ENCODE data around the gene TBPL1.
"Not testable (repeated sequence)": the region's sequence is repeated elsewhere in the genome, so short reads cannot be mapped to it uniquely, and the experiment has no call there.

TBPL1 gene

DNA sequence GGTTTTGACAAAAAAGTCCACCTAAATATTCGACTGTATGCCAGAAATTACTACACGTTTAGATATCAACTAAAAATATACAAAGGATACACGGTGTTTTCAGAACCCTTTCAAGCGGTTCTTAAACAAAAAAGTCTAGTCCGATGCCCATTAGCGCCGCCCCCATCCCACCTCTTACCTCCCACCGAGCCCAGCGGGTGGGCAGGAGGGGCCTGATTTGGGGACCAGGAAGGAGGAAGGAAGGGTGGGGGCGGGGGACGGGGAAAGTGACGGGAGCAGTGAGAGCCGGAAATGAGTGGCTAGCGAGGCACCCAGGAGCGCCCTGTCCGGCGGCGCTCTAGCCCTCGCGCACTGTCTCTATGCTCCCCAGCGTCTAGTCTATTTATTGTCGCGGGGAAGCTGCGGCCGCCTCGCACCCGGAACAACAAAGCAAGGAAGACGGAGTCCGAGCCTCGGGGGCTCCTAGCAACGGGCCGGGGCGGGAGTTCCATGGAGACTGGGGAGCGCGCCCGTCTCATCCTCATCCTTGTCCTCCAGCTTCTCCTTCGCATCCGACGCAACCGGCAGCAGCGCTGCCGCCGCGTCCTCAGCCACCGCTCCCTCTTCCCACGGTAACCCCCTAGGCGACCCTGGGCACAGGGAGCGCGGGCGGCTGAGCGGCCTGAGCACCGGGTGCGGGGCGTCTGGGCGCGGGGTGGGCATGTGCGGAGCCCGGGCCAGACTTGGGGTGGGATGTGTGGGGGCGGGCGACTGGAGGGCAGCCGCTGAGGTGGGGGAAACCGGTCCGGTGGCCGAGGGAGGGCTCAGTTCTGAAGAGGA, at the start of gene TBPL1:
Gene TBPL1 (plus strand): TSS at position 410 of the 819 bp plus-strand sequence. CDS start 26,902 bp downstream, outside the sequence.
- DNase-seq: peak; percentile 93 to 94

- no peak for DNase-seq
These were observed 49.2 kb upstream of the TBPL1 start for GRCh38 chr6:133903855-133904254.

- no peak for DNase-seq
These were observed 47.0 kb upstream of the TBPL1 start for GRCh38 chr6:133906050-133906449.

- DNase-seq: peak; percentile 54 to 62
These were observed 36.3 kb upstream of the TBPL1 start for GRCh38 chr6:133916650-133917151.

GRCh38 chr6:133917781-133918180, 35.2 kb upstream of the TBPL1 start:
- no peak for DNase-seq

DNA sequence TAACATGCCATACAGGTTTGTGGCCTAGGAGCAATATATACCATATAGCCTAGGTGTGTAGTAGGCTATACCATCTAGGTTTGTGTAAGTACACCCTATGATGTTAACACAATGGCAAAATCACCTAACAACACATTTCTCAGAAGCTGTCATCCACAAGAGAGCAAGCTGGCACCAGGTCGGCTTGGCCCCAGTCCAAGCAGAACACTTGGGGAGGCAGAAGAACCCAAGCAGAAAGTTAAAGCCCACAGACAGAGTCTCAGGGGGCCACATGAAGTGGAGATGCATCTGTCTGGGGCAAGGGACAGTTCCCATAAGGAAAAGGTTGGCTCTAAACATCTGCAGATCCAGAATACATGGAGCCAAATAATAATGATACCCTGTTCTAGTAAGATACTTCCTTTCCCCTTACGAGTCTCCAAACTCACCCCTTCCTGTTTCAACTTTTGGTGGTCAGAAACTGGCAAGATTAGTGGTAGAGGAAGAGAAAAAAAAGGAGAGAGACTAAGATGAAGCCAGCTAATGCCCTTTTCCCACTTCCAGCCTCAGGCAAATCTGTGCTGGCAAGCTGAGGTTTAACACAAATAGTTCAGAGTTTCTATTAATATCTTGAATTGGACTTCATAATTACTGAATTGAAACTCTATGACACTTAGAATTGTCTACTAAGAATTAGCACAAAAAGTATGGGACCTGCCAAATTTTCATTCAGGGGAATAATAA, 34.7 kb upstream of the TBPL1 start:
- no peak for DNase-seq

DNA sequence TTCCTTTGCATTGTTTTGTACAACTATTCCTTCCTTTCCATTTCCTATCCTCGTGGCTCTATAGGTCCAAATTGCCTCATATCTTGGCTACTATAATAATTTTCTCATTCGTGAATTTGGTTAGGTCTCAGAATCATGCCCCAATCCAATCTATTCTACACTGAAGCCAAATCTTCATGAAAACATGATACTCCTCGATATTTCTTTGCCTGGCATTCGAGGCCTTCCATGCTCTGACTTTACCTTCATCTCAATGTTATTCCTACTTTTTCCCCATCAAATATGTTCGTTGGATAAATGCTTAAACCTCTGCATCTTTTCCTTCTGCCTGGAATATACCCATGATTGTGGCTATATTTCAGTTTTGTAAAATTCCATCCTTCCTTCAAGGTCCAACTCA, 33.7 kb upstream of the TBPL1 start:
- DNase-seq: no peak

GRCh38 chr6:133921249-133921859, 31.7 kb upstream of the TBPL1 start:
- DNase-seq: peak; percentile 65 to 71

DNA sequence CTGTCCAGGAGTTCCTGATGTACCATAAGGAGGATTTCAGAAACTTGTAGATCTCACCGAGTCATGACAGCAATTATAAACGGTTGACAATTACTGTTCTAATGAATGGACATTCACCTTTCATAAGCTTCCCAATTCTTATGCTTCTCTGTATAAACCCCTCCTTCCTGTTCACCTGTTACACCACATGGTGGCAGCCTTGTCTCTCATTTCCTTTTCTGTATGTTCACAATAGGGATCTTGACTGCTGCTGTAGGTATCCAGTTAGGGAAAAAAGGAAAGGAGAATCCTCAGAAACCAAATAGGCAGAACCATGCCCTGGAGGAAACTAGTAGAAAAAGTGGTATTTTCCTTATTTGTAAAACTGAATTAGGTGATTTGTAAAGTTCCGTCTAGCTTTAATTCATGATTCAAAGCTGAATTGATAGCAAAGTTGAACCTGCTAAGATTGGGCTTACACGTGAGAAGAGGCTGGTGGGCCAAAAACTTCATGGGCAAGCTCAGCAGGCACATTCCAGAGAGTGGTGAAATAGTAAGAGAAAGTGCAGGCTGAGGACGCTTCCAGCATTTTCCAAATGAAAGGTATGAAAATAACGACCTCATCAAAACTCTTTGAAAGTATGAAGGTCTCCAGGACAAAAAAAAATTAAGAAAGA, 29.0 kb upstream of the TBPL1 start:
- peak; percentile 55 to 71 for DNase-seq

DNA sequence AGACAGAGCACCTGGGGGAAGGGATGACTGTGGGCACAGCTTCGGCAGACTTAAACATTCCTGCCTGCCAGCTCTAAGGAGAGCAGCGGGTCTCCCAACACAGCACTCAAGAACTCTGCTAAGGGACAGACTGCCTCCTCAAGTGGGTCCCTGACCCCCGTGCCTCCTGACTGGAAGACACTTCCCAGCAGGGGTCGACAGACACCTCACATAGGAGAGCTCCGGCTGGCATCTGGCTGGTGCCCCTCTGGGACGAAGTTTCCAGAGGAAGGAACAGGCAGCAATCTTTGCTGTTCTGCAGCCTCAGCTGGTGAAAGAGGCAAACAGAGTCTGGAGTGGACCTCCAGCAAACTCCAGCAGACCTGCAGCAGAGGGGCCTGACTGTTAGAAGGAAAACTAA, 21.8 kb upstream of the TBPL1 start:
- DNase-seq: not testable (repeated sequence)

DNA sequence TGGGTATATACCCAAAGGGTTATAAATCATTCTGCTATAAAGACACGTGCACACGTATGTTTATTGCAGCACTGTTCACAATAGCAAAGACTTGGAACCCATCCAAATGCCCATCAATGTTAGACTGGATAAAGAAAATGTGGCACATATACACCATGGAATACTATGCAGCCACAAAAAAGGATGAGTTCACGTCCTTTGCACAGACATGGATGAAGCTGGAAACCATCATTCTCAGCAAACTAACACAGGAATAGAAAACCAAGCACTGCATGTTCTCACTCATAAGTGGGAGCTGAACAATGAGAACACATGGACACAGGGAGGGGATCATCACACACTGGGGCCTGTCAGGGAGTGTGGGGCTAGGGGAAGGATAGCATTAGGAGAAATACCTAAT, 16.7 kb upstream of the TBPL1 start:
- not testable (repeated sequence) for DNase-seq

DNA sequence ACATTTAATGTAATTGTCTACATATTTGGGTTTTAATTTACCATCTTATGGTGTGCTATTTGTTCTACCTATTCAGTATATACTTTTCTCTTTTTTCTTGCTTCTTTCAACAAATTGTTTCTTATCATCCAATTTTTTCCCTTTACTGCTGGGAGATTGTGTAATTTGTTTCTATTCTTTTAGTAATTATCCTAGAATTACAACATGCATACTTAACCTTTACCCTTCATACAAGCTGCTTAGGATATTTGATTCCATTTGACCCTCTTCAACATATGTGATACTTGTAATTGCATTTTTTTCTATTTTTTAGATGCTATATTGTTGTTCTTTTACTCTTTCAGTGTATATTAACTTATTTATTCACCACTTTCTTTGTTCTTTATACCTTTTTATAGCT, 15.1 kb upstream of the TBPL1 start:
- no peak for DNase-seq

DNA sequence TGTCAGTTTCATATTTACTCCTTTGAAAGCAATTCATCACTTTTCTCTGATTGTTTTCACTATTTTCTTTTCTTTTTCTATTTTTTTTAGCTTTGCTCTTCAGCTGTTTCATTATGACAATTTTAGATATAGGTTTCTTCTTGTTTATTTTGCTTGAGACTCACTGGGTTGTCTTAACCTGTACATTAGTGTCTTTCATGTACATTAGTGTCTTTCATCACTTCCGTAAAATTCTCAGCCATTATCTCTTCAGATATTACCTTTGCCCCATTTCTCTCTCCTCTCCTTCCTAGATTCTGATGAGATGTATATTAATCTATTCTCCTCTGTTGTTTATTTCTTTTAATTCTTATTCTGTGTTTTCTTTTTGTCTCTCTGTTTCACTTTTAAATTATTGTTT, 14.5 kb upstream of the TBPL1 start:
- no peak for DNase-seq

DNA sequence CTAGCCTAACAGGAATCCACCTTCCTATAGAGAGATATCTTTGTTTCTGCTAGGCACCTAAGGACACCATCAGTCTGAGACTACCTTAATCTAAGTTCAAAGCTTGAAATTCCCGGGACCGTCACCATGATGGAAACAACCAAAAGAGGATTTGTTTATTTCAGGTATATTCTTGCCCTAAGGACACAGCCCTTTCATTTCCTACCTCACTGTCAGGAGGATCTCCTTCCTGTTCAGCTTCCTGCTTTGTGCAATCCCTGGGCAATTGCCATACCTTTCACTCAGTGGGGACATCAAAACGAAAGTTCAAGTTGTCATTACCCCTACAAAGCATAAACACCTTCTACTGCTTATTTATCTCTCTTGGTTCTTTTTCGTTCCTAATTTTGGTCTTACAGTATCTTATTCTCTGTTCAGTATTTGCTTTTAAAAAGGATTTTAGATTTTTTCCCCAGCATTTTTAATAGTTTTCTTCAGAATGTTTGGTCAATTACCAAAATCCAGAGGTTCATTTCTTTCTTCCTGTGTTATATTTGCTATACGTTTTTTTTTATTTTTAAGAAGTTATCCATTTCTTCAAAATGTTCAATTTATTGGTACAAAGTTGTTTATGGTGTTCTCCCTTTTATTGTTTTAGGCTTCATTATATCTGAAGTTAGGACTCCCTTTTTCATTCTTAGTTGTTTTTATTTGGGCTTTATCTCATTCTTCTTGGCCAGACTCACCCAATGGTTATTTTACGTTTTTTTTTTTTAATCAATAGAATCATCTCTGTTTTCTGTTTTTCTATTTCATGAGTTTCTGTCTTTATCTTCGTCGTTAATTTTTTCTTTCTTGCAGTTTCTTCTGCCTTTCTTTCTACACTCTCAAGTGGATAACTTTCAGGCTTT, 13.0 kb upstream of the TBPL1 start:
- no peak for DNase-seq

DNA sequence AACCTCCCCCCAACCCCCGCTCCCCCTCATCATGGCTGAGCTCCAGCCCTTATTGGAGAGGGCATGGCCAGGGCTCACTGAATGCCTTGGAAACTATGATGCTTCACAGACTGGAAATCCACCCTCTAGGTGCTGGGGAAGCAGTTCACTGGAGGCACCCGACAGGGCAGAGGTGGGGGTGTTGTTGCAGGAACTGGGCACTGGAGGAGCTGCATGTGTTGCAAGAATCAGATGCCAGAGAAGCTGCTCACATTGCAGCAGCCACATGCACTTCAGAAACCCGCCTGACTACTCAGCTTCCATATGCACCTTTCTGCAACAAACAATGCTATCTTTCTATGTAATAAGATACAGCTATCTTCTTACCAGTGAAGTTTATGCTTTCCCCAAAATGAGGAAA, 7.9 kb upstream of the TBPL1 start:
- no peak for DNase-seq

GRCh38 chr6:133947302-133947900, 5.6 kb upstream of the TBPL1 start:
- DNase-seq: no peak

GRCh38 chr6:133948472-133948871, 4.6 kb upstream of the TBPL1 start:
- DNase-seq: no peak

DNA sequence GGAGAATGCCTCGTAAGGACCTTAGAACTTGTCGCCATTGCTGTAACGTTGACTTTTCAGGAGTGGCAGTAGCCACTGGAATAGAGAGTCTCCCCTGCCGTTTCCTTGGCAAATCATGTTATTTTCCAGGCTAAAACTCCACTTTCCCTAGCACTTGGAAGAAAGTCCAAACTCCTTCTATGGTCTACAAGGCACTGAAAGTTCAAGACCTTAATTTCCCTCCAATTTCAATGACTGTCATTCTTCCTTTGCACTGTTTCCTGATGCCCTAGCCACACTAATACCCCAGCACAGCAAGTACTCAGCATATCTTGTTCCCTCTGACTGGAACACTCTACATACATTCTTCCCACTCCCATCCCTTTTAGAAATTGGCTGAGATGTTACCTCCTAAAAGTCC, 1.8 kb upstream of the TBPL1 start:
- DNase-seq: no peak

DNA sequence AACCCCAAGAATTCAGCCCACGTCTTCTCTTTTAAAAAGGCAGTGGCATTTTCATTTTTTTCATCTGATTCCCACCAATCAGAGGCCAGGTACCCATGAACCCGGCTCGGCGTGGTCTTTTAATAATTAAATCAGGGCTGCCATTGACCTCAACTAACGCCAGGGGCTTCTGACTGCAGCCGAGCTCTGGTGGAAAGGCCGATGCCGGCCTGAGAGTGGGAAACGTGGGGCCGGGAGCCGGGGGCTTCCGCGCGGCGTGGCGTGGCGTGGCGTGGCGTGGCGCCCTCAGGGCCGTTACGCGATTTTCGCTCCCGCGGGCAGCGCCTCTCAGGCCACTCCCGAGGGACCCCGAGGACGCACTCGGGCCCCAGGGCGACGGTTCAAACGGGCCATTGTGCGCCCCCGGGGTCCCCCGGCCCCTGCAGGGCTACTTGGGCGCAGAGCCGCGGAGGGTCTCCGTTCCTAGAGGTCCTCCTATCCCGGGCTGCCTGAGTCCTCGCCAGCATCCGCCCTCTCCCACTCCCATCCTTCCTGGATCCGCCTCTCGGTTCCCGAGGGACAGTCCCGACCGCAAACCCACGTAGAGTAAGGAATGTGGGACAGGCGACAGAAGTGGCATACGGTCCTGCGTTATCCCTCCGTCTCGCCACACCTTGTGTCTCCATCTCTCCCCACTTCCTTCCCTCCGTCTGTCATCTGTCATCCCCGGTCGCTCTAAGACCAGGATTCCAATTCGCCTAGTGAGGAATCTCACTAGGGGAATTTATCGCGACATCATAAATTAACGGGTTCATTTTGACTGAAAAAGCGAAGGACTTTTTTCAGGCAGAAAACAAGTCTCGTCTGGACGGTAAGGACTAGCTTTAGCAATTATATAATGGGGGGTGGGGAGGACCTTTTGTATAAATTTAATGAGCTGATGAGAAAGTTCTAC, 876 bp upstream of the TBPL1 start:
- peak; percentile 70 to 77 for DNase-seq
